ENCODE results near the gene CBLIF. TPM values are rescaled to one million over a fixed set of nuclear protein-coding genes. Genes with fewer than 3 reads are reported as not detected.

The CBLIF gene
- total and polyA plus RNA-seq, 2 of the 13 experiments (the other 11 are each of a cell fraction or from before 2014, with no cell fraction given): not detected

GRCh38 chr11:59810189-59810910 lies 34.9 kb downstream of the CBLIF start, which contains the start of gene MRPL16 (continued):
- TF ChIP-seq ZNF3 (CRISPR knock-in tag; IDR thresholded peaks at IDR 0.05) (no peak), LRRFIP1 (CRISPR knock-in tag; conservative IDR thresholded peaks at IDR 0.05) (no peak), MTF1 (CRISPR knock-in tag; IDR thresholded peaks at IDR 0.05) (no peak), MIXL1 (CRISPR knock-in tag; IDR thresholded peaks at IDR 0.05) (peak; percentile 83), PHF20 (CRISPR knock-in tag; IDR thresholded peaks at IDR 0.05) (peak; percentile 99), ARID2 (CRISPR knock-in tag; IDR thresholded peaks at IDR 0.05; ENCODE audit: borderline replicate concordance) (0 out of 2 replicates have a peak, but pooled peaks have one; percentile 32), SMYD3 (CRISPR knock-in tag; IDR thresholded peaks at IDR 0.05) (no peak), RFXAP (CRISPR knock-in tag; IDR thresholded peaks at IDR 0.05; ENCODE audit: borderline replicate concordance) (peak; percentile 74; the same call in 1 of the 2 replicates), REL (CRISPR knock-in tag; conservative IDR thresholded peaks at IDR 0.05) (no peak), PAF1 (CRISPR knock-in tag; IDR thresholded peaks at IDR 0.05) (no peak), HMGA1 (CRISPR knock-in tag; conservative IDR thresholded peaks at IDR 0.05) (no peak), ISL2 (CRISPR knock-in tag; IDR thresholded peaks at IDR 0.05) (peak; percentile 52), ZZZ3 (CRISPR knock-in tag; IDR thresholded peaks at IDR 0.05; ENCODE audit: borderline replicate concordance) (peak; percentile 84; the same call in 1 of the 2 replicates), ZNF615 (CRISPR knock-in tag; IDR thresholded peaks at IDR 0.05; ENCODE audit: borderline replicate concordance) (peak; percentile 80; the same call in 1 of the 2 replicates), SMAD3 (CRISPR knock-in tag; IDR thresholded peaks at IDR 0.05) (peak; percentile 95), ZNF775 (CRISPR knock-in tag; IDR thresholded peaks at IDR 0.05; ENCODE audit: borderline replicate concordance) (peak; percentile 34; the same call in 1 of the 2 replicates), ATRX (CRISPR knock-in tag; IDR thresholded peaks at IDR 0.05; ENCODE audit: borderline replicate concordance) (no peak), THAP11 (CRISPR knock-in tag; IDR thresholded peaks at IDR 0.05) (peak; percentile 95), ZNF570 (CRISPR knock-in tag; IDR thresholded peaks at IDR 0.05; ENCODE audit: borderline replicate concordance) (no peak), ZNF263 (CRISPR knock-in tag; IDR thresholded peaks at IDR 0.05) (no peak; the same call in 1 of the 2 replicates), RBFOX2 (IDR thresholded peaks at IDR 0.05; ENCODE audit: low read depth, low read length) (peak; percentile 91), ZFAT (CRISPR knock-in tag; conservative IDR thresholded peaks at IDR 0.05) (no peak)
- TF ChIP-seq, protein P1, sequence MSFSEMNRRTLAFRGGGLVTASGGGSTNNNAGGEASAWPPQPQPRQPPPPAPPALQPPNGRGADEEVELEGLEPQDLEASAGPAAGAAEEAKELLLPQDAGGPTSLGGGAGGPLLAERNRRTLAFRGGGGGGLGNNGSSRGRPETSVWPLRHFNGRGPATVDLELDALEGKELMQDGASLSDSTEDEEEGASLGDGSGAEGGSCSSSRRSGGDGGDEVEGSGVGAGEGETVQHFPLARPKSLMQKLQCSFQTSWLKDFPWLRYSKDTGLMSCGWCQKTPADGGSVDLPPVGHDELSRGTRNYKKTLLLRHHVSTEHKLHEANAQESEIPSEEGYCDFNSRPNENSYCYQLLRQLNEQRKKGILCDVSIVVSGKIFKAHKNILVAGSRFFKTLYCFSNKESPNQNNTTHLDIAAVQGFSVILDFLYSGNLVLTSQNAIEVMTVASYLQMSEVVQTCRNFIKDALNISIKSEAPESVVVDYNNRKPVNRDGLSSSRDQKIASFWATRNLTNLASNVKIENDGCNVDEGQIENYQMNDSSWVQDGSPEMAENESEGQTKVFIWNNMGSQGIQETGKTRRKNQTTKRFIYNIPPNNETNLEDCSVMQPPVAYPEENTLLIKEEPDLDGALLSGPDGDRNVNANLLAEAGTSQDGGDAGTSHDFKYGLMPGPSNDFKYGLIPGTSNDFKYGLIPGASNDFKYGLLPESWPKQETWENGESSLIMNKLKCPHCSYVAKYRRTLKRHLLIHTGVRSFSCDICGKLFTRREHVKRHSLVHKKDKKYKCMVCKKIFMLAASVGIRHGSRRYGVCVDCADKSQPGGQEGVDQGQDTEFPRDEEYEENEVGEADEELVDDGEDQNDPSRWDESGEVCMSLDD (CRISPR knock-in tag; IDR thresholded peaks at IDR 0.05; ENCODE audit: borderline replicate concordance): no peak
- TF ChIP-seq, protein P2, sequence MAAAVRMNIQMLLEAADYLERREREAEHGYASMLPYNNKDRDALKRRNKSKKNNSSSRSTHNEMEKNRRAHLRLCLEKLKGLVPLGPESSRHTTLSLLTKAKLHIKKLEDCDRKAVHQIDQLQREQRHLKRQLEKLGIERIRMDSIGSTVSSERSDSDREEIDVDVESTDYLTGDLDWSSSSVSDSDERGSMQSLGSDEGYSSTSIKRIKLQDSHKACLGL (CRISPR knock-in tag; IDR thresholded peaks at IDR 0.05): peak; percentile 54; the same call in 1 of the 2 replicates
